Upper lobe of right lung (tissue), 1 donor: ENCODE results near the gene PARP3. TPM values are rescaled to one million over a fixed set of nuclear protein-coding genes. Genes with fewer than 3 reads are reported as not detected.

Source experiments
- ATAC-seq: fragments of 200-7000 bp; cut with Tn5 transposase; one replicate; pipeline ENCODE4 v1.9.1; 2020; ENCODE audit warnings: mild to moderate bottlenecking, moderate library complexity
- DNase-seq: peaks from one replicate; pipeline ENCODE4 v3.0.0-alpha.2; 2020
- H3K27ac ChIP-seq: fragments of 200-600 bp; one replicate; pipeline ENCODE4 v1.8.0; 2022
- H3K27me3 ChIP-seq: fragments of 200-600 bp; one replicate; pipeline ENCODE4 v1.8.0; 2022; ENCODE audit warnings: mild to moderate bottlenecking
- H3K36me3 ChIP-seq: fragments of 200-600 bp; one replicate; pipeline ENCODE4 v1.8.0; 2022
- H3K4me1 ChIP-seq: fragments of 200-600 bp; one replicate; pipeline ENCODE4 v1.8.0; 2022
- H3K4me3 ChIP-seq: fragments of 200-600 bp; one replicate; pipeline ENCODE4 v1.8.0; 2022; ENCODE audit warnings: mild to moderate bottlenecking
- H3K9me3 ChIP-seq: fragments of 200-600 bp; one replicate; pipeline ENCODE4 v1.8.0; 2022
- intact Hi-C: fragments of 100-400 bp; cut with DNase I; formaldehyde crosslinking; loops from one replicate; pipeline ENCODE4 v1.11.0; 2022
- total RNA-seq: library from RNA; stranded (reverse); fragmentation: NEBNext Ultra II Directional; extraction: Animal tissue kit (Norgen Biotek cat#: 25700); gene quantifications from one replicate; pipeline ENCODE4 v1.2.1, GENCODE V29; 2021
- TF ChIP-seq, protein P1 (sequence below): fragments of 200-600 bp; IDR thresholded peaks from one replicate; pipeline ENCODE4 v1.8.0; 2022; ENCODE audit warnings: antibody characterized with exemption
- donor health status: DM: no; HTN: yes; CAD: no; lungs with severe emphysema.

Gene PARP3
- total RNA-seq, 1 donor from 2014 or later = 20.9 TPM

DNA sequence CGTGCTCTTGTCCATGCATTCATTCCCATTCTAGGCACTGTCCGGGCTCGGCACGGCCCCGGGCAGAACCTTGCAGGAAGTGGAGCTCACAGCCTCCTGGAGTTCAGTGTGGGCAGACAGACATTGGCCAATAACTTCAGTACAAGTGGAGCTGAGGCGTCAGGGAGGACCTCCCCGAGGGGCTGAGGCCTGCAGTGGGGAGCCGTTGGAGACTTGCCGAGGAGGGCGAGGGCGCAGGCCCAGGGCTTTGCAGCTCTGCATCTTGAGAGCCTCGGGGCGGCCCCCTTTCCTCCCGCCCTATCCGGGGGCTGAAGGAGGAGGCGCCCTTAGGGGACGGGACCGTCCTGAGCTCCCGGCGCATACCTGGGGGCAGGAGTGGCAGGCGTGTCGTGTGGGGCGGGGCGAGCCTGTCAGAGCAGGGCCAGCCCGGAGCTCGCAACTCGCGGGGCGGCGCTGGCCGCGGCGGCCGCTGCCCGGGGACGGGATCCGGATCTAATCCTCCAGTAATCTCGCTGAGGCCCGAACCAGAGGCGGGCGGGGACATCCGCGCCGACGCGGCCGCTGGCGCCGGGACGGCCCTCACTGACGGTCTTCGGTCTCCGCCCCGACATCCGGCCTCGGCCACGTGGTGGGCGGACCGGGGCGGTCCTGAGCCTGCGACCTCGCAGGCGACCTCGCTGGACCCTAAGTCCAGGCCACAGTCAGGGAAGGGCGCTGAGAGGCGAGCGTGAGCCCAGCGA lies 40.8 kb downstream of the PARP3 start, which contains the start of gene ACY1:
TSS of gene ACY1 (plus strand) at position 698 of the 740 bp plus-strand sequence. CDS start 530 bp downstream, outside the sequence.
- Histone ChIP-seq H3K27me3 (no peaks in the 10 kb centered on the region), H3K4me3 (peak within 1 kb of the TSS; percentile 70), H3K9me3 (no peaks in the 10 kb centered on the region), H3K36me3 (no peaks in the 10 kb centered on the region), H3K27ac (peak within 1 kb of the TSS; percentile 93), H3K4me1 (peaks cover 24% of the 10 kb centered on the region)
- peak; percentile 92 for ATAC-seq
- DNase-seq = peak; percentile 96
- TF ChIP-seq, protein P1, sequence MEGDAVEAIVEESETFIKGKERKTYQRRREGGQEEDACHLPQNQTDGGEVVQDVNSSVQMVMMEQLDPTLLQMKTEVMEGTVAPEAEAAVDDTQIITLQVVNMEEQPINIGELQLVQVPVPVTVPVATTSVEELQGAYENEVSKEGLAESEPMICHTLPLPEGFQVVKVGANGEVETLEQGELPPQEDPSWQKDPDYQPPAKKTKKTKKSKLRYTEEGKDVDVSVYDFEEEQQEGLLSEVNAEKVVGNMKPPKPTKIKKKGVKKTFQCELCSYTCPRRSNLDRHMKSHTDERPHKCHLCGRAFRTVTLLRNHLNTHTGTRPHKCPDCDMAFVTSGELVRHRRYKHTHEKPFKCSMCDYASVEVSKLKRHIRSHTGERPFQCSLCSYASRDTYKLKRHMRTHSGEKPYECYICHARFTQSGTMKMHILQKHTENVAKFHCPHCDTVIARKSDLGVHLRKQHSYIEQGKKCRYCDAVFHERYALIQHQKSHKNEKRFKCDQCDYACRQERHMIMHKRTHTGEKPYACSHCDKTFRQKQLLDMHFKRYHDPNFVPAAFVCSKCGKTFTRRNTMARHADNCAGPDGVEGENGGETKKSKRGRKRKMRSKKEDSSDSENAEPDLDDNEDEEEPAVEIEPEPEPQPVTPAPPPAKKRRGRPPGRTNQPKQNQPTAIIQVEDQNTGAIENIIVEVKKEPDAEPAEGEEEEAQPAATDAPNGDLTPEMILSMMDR = no peak
- intact Hi-C loops = no loop called here

DNA sequence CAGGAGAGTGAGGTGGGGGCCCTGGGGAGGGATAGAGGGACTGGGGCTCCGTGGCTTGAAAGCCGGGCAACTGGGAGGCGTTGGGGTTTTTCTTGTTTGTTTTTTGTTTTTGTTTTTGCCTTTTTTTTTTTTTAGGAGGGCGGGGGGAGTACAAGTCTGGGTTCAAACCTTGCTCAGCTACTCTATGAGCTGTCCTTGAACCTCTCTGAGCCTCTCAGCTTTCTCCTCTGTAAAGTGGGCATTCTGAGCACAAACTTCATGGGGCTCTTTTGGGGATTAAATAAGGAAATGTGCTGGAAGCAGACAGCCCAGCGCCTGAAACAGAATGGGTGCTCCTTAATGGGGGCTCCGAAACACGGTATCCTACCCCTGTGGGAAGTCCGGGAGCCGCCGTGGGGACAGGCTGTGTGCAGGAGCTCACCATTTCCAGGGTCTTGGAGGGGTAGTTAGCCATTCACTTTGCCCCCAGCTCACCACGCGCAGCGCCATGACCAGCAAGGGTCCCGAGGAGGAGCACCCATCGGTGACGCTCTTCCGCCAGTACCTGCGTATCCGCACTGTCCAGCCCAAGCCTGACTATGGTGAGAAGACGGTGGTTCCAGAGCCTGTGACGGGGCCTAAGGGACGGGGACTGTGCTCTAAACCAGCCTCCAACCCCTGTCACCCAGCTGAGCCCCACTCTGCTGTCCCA lies 41.6 kb downstream of the PARP3 start:
- Histone ChIP-seq H3K4me3 (peak overlapping the region; percentile 70), H3K36me3 (no peaks in the 10 kb centered on the region), H3K4me1 (peaks cover 24% of the 10 kb centered on the region), H3K27ac (peak overlapping the region; percentile 93), H3K27me3 (no peaks in the 10 kb centered on the region), H3K9me3 (no peaks in the 10 kb centered on the region)
- intact Hi-C loops = no loop called here
- TF ChIP-seq, protein P1 = no peak
- no peak for DNase-seq
- ATAC-seq = no peak

DNA sequence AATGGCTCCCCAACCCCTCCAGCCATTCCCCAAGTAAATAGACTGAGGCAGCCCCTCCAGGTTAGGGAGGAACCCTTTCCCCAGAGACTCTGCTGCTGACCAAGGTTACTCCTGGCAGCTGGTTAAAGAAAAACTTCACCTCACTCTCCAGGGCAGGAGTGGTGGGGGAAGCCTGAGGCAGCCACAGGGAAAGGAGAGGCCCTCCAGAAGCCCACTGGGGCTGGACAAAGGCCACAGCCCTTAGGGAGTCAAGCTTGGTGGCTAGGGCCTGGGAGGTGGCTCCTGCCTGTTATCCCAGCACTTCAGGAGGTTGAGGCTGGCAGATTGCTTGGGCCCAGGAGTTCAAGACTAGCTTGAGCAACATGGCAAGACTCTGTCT lies 42.1 kb downstream of the PARP3 start:
- Histone ChIP-seq H3K27me3 (no peaks in the 10 kb centered on the region), H3K4me1 (peaks cover 24% of the 10 kb centered on the region), H3K27ac (peak overlapping the region; percentile 93), H3K36me3 (no peaks in the 10 kb centered on the region), H3K9me3 (no peaks in the 10 kb centered on the region), H3K4me3 (no peak overlapping the region)
- TF ChIP-seq, protein P1 = no peak
- ATAC-seq = no peak
- intact Hi-C loops = no loop called here
- no peak for DNase-seq

DNA sequence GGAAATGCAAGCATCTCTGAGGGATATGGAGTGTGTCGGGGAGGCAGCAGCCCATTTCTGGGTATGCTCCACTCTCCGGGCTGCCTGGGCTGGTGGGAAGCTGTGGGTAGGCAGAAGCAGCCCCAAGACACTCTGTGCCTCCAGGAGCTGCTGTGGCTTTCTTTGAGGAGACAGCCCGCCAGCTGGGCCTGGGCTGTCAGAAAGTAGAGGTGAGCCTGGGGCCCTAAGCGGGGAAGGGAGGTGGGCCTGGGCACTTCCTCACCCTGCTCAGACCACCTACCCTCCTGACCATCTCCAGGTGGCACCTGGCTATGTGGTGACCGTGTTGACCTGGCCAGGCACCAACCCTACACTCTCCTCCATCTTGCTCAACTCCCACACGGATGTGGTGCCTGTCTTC lies 42.9 kb downstream of the PARP3 start:
- intact Hi-C loops = no loop called here

DNA sequence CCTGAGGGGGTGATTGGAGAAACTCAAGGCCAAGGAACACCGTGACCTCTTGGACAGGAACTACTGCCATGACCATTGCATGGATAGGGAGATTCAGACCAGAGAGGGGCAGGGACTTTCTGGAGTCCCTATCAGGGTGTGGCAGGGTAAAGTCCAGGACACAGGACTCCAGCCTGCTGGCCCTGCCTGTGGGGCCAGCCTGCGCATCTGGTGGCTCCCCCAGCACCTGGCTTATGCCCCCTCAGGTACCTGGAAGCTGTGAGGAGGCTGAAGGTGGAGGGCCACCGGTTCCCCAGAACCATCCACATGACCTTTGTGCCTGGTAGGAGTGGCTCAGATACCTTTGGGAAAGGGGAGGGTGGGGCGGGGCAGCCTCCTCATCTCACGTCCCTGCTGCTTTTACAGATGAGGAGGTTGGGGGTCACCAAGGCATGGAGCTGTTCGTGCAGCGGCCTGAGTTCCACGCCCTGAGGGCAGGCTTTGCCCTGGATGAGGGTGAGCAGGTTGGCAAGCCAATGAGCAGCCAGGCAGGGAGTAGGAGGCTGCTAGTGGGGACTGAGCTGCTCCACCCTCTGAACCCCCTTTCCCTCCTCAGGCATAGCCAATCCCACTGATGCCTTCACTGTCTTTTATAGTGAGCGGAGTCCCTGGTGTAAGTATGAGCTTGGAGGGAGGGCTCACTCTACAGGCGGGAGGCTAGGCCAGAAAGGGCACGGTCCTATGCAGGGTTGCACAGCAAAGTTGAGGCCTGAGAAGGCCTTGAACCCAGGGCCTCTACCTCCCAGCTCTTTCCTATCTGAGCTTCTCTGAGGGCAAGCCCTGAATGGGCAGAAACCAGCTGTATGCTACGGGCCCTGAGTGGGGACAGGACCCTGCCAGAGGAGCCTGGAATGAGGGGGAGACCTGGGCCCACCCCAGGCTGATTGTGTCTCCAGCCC lies 44.1 kb downstream of the PARP3 start:
- intact Hi-C loops = no loop called here
- Histone ChIP-seq H3K4me3 (no peak overlapping the region), H3K4me1 (peaks cover 22% of the 10 kb centered on the region), H3K9me3 (no peaks in the 10 kb centered on the region), H3K27ac (no peak overlapping the region), H3K36me3 (no peaks in the 10 kb centered on the region), H3K27me3 (no peaks in the 10 kb centered on the region)
- ATAC-seq = no peak
- TF ChIP-seq, protein P1 = no peak
- no peak for DNase-seq

More for the DNA sequence above, 42.9 kb downstream of the PARP3 start:
- peak overlapping the region; percentile 93 for H3K27ac ChIP-seq
- no peak for DNase-seq
- H3K27me3 ChIP-seq = no peaks in the 10 kb centered on the region
- H3K4me1 ChIP-seq = peaks cover 24% of the 10 kb centered on the region
- no peak for ATAC-seq
- H3K9me3 ChIP-seq = no peaks in the 10 kb centered on the region
- TF ChIP-seq, protein P1 = no peak
- no peaks in the 10 kb centered on the region for H3K36me3 ChIP-seq
- no peak overlapping the region for H3K4me3 ChIP-seq
